Fibroblast of lung (primary cell): Measurements from ENCODE around the gene TMEM150A.

ENCODE experiments used
- EZH2 ChIP-seq: IDR thresholded peaks from 2 replicates; pipeline ENCODE4 v1.5.1; 2012; ENCODE audit warnings: low read length, control low read depth, mild to moderate bottlenecking; ENCODE audit errors: missing control alignments
- TF ChIP-seq, protein P1 (sequence below), 2 donors: IDR thresholded peaks in 1 of 2; conservative IDR thresholded peaks in 1 of 2; 1 replicate in 1 of 2; 2 replicates in 1 of 2; pipeline ENCODE4 v1.5.1; 2011 to 2012; ENCODE audit warnings: low read length in 2 of 2, control low read depth in 1 of 2, inconsistent platforms in 1 of 2, low read depth in 1 of 2, mild to moderate bottlenecking in 1 of 2

DNA sequence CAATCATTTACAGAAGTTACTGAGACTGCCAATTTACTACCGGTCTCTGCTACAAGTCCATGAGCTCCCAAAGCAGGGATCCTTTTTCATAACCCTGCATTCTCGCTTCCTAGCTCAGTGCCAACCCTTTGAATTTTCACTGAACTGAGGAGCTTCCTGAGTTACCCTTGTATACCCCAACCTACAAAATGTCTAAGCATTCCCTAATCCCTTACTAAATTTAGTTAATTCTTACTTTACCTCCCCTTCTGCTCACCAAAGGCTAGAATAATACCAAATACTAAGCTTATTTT lies 53.9 kb downstream of the TMEM150A start:
- TF ChIP-seq, protein P1, sequence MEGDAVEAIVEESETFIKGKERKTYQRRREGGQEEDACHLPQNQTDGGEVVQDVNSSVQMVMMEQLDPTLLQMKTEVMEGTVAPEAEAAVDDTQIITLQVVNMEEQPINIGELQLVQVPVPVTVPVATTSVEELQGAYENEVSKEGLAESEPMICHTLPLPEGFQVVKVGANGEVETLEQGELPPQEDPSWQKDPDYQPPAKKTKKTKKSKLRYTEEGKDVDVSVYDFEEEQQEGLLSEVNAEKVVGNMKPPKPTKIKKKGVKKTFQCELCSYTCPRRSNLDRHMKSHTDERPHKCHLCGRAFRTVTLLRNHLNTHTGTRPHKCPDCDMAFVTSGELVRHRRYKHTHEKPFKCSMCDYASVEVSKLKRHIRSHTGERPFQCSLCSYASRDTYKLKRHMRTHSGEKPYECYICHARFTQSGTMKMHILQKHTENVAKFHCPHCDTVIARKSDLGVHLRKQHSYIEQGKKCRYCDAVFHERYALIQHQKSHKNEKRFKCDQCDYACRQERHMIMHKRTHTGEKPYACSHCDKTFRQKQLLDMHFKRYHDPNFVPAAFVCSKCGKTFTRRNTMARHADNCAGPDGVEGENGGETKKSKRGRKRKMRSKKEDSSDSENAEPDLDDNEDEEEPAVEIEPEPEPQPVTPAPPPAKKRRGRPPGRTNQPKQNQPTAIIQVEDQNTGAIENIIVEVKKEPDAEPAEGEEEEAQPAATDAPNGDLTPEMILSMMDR (conservative IDR thresholded peaks at IDR 0.05 in 1 of 2, IDR thresholded peaks at IDR 0.05 in 1 of 2; ENCODE audit: low read depth in 1 of 2, low read length in 2 of 2) = no peak
- TF ChIP-seq EZH2 = no peak
